NCI-H2029 treated with DMSO at 0.1 percent for 48 hours (cell line): ENCODE data around the gene MVB12B.
A peak's percentile ranks its signal among the peaks of the same experiment; 100 is the strongest.
"Not testable (repeated sequence)": the region's sequence is repeated elsewhere in the genome, so short reads cannot be mapped to it uniquely, and the experiment has no call there.

ENCODE experiments used
- DNase-seq: peaks from one replicate; lab custom pipeline; 2025; lab: John Stamatoyannopoulos, UW

MVB12B gene

GRCh38 chr9:126474206-126474765, 147.7 kb downstream of the MVB12B start:
- DNase-seq, result no peak

DNA sequence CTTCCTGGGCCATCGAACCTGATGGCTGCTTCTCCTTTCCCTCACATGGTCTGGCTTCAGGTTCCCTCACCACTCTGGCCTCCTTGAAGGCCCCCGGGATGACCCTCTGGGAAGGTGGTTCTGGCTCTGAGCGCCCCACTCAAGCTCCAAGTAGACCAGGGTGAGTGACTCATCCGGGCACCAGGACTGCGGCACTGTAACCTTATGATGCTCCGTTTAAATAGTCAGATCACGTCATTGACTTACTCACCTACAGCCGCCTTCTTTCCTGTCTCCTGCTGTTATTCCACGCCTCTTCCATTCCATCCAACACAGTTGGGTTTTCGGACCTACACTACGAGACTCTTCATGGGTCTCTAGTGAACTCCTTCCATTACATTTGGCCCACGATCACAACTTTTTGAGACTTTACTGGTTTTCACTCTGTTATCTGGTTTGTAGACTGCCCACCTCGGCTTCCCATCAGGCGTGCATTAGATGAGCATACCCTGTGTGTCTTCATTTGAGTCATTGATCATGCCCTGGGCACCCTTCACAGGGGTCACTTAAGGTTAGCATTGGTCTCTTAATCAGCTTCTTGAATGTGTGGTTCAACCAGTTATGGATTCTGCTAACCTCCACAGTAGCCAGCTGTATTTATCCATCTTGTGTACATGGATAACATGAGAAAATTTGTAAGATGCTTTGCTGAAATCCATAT, 148.3 kb downstream of the MVB12B start:
- DNase-seq, result no peak

DNA sequence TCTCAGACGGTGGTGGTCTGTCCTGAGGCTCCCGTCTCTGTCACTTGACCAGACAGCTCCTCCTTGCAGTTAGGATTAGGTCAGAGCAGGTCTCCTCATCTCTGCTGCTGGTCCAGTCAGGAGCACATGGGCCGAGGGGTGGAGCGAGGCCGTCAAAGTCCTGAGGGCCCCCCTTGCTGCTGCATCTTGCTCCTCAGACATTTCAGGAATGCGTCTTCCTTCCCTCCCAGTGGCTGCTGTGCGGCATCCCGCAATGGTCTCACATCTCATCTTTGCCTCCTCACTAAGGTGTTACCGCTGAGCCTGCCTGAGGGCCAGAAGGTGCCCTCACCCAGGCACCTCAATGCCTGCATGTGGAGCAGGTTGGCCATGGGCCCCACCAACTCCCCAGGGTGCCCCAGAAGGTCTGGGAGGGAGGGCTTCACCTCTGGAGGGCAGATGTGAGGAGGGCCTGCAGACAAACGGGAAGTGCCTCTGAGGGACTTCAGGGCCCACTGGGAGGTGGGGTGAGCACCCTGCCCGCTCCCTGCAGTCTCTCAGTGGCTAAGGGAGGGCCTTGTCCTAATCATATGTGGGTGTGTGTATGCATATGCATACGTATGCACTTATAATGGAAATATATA, 149.4 kb downstream of the MVB12B start:
- DNase-seq, result no peak

- not testable (repeated sequence) for DNase-seq
Observed at GRCh38 chr9:126477432-126477831, 150.8 kb downstream of the MVB12B start.

GRCh38 chr9:126478216-126478981, 151.8 kb downstream of the MVB12B start:
- DNase-seq, result no peak

- no peak for DNase-seq
Observed at GRCh38 chr9:126479515-126479914, 152.9 kb downstream of the MVB12B start.

GRCh38 chr9:126480813-126481212, 154.2 kb downstream of the MVB12B start:
- DNase-seq, result no peak

GRCh38 chr9:126481862-126482261, 155.2 kb downstream of the MVB12B start:
- no peak for DNase-seq

DNA sequence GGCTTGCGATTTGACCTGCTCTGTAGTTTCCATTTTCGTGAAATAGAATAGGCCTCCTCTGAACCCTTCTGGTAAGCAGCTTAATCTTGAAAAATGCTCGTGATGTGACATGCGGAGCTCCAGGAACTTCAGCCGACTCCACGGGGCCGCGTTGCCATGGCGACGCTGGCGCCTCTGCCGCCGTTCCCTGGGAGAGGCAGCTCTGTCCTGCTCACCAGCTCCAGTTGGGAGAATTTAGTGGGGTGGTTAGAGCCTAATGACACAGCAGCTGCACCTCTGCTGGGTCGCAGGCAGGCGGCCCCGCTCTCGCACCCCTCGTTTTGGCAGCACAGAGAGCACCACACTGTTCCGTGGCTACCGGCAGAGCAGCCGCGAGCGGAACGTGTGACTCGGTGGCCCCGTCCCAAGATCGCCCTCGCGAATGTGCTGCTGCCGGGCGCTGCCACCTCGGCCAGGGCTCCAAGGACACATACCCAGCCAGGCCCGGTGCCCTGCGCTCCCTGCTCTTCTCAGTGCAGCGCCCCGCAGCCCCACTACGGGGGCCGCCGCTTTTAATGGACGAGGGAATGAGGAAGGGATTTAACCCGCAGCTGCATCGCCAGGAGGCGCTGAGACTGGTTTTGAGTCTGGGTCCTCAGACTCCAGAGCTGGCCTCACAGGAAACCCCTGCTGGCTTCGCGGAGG, 155.9 kb downstream of the MVB12B start:
- DNase-seq, result no peak

- no peak for DNase-seq
Observed at GRCh38 chr9:126483468-126484073, 156.9 kb downstream of the MVB12B start.

DNA sequence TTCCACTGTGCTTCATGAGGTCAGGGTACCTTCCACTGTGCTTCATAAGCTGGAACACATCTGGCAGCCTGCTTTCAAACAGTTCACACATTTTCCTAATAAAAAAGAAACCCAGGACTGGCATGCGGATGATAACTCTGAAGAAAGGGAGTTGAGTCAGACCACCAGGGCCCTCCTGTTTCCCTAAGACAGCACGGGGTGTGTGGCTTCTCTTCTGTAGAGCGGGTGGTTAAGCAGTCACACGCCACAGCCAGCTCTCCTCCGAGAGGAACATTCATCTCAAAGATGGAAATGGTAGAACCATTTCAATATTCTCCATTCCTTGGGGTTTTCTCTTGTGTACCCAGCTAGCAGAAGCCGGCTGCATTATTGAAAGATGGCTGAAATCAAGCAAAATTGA, 159.0 kb downstream of the MVB12B start:
- no peak for DNase-seq

DNA sequence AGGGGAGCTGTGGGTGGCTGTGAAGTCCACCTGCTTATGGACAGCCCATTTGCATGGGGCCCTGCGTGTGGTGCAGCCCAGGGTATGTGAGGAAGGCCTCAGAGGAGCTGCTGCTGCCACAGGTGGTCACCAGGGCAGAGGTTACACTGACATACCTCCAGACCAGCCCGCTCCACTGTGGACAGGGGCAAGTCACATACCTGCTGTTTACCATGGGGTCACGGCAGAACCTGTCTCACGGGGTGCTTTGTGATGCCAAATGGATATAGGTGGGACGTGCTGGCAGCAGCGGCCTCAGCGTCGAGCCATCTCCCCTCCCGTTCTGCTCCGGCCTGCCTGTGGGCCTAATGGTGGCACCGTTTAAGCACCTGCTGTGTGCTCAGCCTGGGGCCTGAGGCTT, 159.6 kb downstream of the MVB12B start:
- no peak for DNase-seq

GRCh38 chr9:126487856-126488255, 161.2 kb downstream of the MVB12B start:
- no peak for DNase-seq

- DNase-seq, result no peak
Observed at GRCh38 chr9:126488310-126488709, 161.7 kb downstream of the MVB12B start.

DNA sequence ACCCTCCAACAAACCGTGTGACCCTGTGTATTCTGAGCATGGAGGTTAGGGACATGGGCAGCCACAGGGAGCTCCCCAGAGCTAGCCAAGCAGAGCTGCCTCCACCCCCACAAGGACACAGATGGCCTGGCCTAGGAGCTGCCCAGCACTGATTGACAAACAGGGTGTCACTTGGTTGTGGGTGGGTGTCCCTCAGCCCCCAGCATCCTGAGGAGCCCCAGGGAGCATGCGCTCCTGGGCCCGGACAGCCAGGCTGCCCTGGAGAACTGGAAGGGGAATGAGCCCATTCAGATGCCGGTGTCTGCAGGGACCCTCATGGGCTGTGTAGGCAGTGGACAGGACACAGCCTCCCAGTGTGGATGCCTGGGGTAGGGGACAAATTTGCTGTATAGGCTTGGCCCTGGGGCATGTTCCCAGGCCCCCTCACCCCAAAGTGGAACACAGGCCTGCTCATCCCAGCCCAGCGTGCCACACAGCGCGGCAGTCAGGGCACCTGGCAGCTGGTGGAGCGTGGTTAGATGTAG, 162.3 kb downstream of the MVB12B start:
- DNase-seq, result no peak

DNA sequence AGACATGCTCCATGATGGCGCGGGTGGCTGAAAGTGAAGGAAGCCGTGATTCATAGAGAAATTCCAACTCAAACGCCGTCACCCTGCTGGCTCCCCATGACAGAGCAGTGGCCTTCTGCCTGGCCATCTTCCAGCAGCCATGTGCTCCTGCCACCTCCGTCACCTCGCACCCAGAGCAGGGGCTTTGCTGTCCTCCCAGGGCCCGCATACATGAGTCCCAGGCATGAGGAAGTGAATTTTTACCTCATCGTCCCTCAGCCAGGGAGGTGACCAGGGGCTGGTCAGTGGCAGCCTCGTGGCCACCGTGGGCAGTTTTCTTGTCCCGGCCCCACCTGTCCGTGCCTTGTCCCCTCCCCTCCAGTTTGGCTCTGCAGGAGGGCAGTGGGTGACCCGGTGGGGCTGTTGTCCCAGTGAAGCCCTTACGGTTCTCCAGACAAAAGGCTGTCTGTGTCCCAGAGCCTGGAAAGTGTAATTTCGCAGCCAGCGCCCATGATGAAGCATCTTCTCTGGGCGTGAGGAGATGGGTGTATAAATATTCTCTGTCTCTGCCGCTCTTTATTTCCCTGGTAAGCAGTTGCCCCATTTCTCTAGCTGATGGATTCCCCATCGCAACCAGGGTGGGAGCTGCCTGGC, 163.1 kb downstream of the MVB12B start:
- DNase-seq, result no peak

DNA sequence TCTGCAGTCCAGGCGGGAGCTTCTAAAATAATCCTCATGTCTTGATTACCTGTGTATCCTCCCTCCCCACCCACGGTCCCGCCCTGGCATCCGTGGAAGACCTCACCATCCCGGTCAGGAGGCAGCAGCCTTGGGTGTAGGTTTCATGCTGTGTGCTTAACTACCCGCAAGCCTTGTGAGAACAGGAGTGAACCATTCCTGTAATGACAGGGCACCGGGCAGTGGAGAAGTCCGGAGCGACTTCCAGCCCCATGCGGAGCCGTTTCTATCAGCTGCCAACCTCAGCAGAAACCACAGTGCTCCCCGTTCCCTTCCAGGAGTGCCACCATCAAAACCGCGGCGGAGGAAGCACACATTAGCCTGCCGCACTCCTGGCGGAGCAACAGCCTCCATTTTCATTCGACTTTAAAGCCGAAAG, 163.6 kb downstream of the MVB12B start:
- DNase-seq, result no peak

DNA sequence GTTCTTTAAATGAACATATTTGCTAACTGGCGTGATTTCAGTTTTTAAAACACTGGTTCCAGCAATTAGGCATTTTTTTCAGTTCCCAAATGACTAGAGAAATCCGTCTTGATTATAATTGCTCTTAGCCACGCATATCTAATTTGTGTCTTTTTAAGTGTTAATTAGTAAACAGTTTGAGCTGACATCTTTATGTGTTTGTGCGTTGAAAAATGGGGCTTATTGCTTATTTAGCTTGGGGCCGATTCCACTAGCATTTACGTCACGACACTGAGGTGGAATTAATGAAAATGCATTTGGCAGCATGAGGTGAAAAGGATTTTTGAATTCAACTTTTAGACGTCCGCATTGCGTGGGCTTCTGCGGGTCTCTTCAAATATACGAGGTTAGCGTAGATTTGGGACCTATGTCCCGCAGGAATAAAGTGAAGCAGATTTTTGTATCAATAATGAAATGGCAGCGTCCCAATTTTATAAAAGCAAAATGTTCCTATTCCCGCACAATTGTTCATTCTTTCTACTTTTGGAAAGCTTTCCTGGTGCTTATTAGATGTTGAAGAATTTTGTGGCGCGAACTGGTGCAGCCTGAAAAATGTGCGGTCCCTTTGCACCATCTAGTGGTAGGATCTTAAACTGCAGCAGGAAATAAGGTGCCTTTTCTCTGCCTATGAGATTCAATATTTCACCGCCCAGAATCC, 164.4 kb downstream of the MVB12B start:
- DNase-seq, result peak; percentile 54

DNA sequence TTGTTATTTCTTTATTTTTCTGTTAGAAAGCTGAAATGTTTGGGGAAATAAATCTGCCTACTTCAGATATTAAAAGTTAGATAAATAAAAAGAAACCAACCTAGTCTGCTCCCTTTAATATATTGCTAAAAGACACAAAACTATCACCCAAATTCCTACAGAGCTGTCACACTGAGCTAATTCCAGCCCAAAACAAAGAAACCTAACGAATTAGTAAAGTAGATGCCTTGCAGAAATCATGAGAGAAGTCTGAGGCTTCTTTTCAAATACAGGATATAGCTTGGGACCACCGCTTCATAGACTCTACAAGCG, 164.9 kb downstream of the MVB12B start:
- DNase-seq, result no peak

- DNase-seq, result no peak
Observed at GRCh38 chr9:126491949-126492348, 165.3 kb downstream of the MVB12B start.

GRCh38 chr9:126494264-126494663, 167.6 kb downstream of the MVB12B start:
- DNase-seq, result no peak
